ENCODE measurements around the gene PCSK4.

Gene PCSK4

GRCh38 chr19:1527650-1528309, 37.6 kb upstream of the PCSK4 start:
- 81% methylated on average over 27 of the region's 27 CpGs for WGBS
- Histone ChIP-seq H3K4me3 (ENCODE audit: low read length) (no peak overlapping the region), H3K4me1 (ENCODE audit: insufficient read depth, low read length) (no peaks in the 10 kb centered on the region), H3K27ac (ENCODE audit: low read depth, low read length) (no peak overlapping the region), H3K36me3 (ENCODE audit: insufficient read depth, low read length) (no peaks in the 10 kb centered on the region), H3K9me3 (ENCODE audit: insufficient read depth, low read depth, low read length) (no peaks in the 10 kb centered on the region), H3K9ac (ENCODE audit: low read depth, low read length) (no peak overlapping the region), H3K27me3 (ENCODE audit: insufficient read depth, low read length) (peaks cover 33% of the 10 kb centered on the region)

- Histone ChIP-seq H3K9ac (ENCODE audit: low read depth, low read length) (no peak overlapping the region), H3K9me3 (ENCODE audit: insufficient read depth, low read depth, low read length) (no peaks in the 10 kb centered on the region), H3K4me1 (ENCODE audit: insufficient read depth, low read length) (no peaks in the 10 kb centered on the region), H3K36me3 (ENCODE audit: insufficient read depth, low read length) (no peaks in the 10 kb centered on the region), H3K27me3 (ENCODE audit: insufficient read depth, low read length) (peaks cover 37% of the 10 kb centered on the region), H3K27ac (ENCODE audit: low read depth, low read length) (no peak overlapping the region), H3K4me3 (ENCODE audit: low read length) (no peak overlapping the region)
- 86% methylated on average over 18 of the region's 18 CpGs for WGBS
Measured at GRCh38 chr19:1526979-1527649, 37.0 kb upstream of the PCSK4 start.

- WGBS, result 83% methylated on average over 33 of the region's 33 CpGs
- H3K27me3 ChIP-seq (ENCODE audit: insufficient read depth, low read length), result peaks cover 43% of the 10 kb centered on the region
- H3K9ac ChIP-seq (ENCODE audit: low read depth, low read length), result no peak overlapping the region
- no peak overlapping the region for H3K4me3 ChIP-seq (ENCODE audit: low read length)
- H3K27ac ChIP-seq (ENCODE audit: low read depth, low read length), result no peak overlapping the region
- no peaks in the 10 kb centered on the region for H3K36me3 ChIP-seq (ENCODE audit: insufficient read depth, low read length)
- no peaks in the 10 kb centered on the region for H3K9me3 ChIP-seq (ENCODE audit: insufficient read depth, low read depth, low read length)
- no peaks in the 10 kb centered on the region for H3K4me1 ChIP-seq (ENCODE audit: insufficient read depth, low read length)
Measured at GRCh38 chr19:1526066-1526778, 36.1 kb upstream of the PCSK4 start.

- no peaks in the 10 kb centered on the region for H3K4me1 ChIP-seq (ENCODE audit: insufficient read depth, low read length)
- peaks cover 43% of the 10 kb centered on the region for H3K27me3 ChIP-seq (ENCODE audit: insufficient read depth, low read length)
- no peaks in the 10 kb centered on the region for H3K9me3 ChIP-seq (ENCODE audit: insufficient read depth, low read depth, low read length)
- H3K36me3 ChIP-seq (ENCODE audit: insufficient read depth, low read length), result no peaks in the 10 kb centered on the region
- no peak overlapping the region for H3K27ac ChIP-seq (ENCODE audit: low read depth, low read length)
- no peak overlapping the region for H3K4me3 ChIP-seq (ENCODE audit: low read length)
- WGBS, result 71% methylated on average over 31 of the region's 31 CpGs
- no peak overlapping the region for H3K9ac ChIP-seq (ENCODE audit: low read depth, low read length)
Measured at GRCh38 chr19:1525343-1525742, 35.2 kb upstream of the PCSK4 start.

- Histone ChIP-seq H3K4me1 (ENCODE audit: insufficient read depth, low read length) (no peaks in the 10 kb centered on the region), H3K27ac (ENCODE audit: low read depth, low read length) (no peak overlapping the region), H3K27me3 (ENCODE audit: insufficient read depth, low read length) (peaks cover 43% of the 10 kb centered on the region), H3K36me3 (ENCODE audit: insufficient read depth, low read length) (no peaks in the 10 kb centered on the region), H3K9ac (ENCODE audit: low read depth, low read length) (no peak overlapping the region), H3K4me3 (ENCODE audit: low read length) (no peak overlapping the region), H3K9me3 (ENCODE audit: insufficient read depth, low read depth, low read length) (no peaks in the 10 kb centered on the region)
- 79% methylated on average over 17 of the region's 17 CpGs for WGBS
Measured at GRCh38 chr19:1524972-1525325, 34.8 kb upstream of the PCSK4 start.

GRCh38 chr19:1524287-1524971, 34.3 kb upstream of the PCSK4 start:
- peak overlapping the region; percentile 47 for H3K4me3 ChIP-seq (ENCODE audit: low read length)
- H3K9ac ChIP-seq (ENCODE audit: low read depth, low read length), result peak overlapping the region; percentile 60; the same call in 1 of the 2 replicates
- H3K9me3 ChIP-seq (ENCODE audit: insufficient read depth, low read depth, low read length), result no peaks in the 10 kb centered on the region
- H3K27me3 ChIP-seq (ENCODE audit: insufficient read depth, low read length), result peaks cover 43% of the 10 kb centered on the region
- 21% methylated on average over 49 of the region's 49 CpGs for WGBS
- no peaks in the 10 kb centered on the region for H3K36me3 ChIP-seq (ENCODE audit: insufficient read depth, low read length)
- H3K27ac ChIP-seq (ENCODE audit: low read depth, low read length), result no peak overlapping the region
- H3K4me1 ChIP-seq (ENCODE audit: insufficient read depth, low read length), result no peaks in the 10 kb centered on the region

- 9% methylated on average over 92 of the region's 92 CpGs for WGBS
- H3K9ac ChIP-seq (ENCODE audit: low read depth, low read length), result peak within 1 kb of the TSS; percentile 60; the same call in 1 of the 2 replicates
- no peak within 1 kb of the TSS for H3K27ac ChIP-seq (ENCODE audit: low read depth, low read length)
- peaks cover 43% of the 10 kb centered on the region for H3K27me3 ChIP-seq (ENCODE audit: insufficient read depth, low read length)
- H3K4me1 ChIP-seq (ENCODE audit: insufficient read depth, low read length), result no peaks in the 10 kb centered on the region
- no peaks in the 10 kb centered on the region for H3K36me3 ChIP-seq (ENCODE audit: insufficient read depth, low read length)
- H3K9me3 ChIP-seq (ENCODE audit: insufficient read depth, low read depth, low read length), result no peaks in the 10 kb centered on the region
- H3K4me3 ChIP-seq (ENCODE audit: low read length), result peak within 1 kb of the TSS; percentile 47
Measured at GRCh38 chr19:1523412-1524286, 33.5 kb upstream of the PCSK4 start, which contains the start of gene PLK5. TSS of gene PLK5 (plus strand) at chr19:1524077. CDS start at chr19:1526997, 2,920 bp downstream.

- no peaks in the 10 kb centered on the region for H3K9me3 ChIP-seq (ENCODE audit: insufficient read depth, low read depth, low read length)
- no peak overlapping the region for H3K27ac ChIP-seq (ENCODE audit: low read depth, low read length)
- no peak overlapping the region for H3K9ac ChIP-seq (ENCODE audit: low read depth, low read length)
- H3K4me1 ChIP-seq (ENCODE audit: insufficient read depth, low read length), result no peaks in the 10 kb centered on the region
- H3K36me3 ChIP-seq (ENCODE audit: insufficient read depth, low read length), result no peaks in the 10 kb centered on the region
- H3K27me3 ChIP-seq (ENCODE audit: insufficient read depth, low read length), result peaks cover 43% of the 10 kb centered on the region
- 81% methylated on average over 18 of the region's 18 CpGs for WGBS
- H3K4me3 ChIP-seq (ENCODE audit: low read length), result no peak overlapping the region
Measured at GRCh38 chr19:1522838-1523237, 32.7 kb upstream of the PCSK4 start.

GRCh38 chr19:1522061-1522460, 31.9 kb upstream of the PCSK4 start:
- WGBS, result 83% methylated on average over 9 of the region's 10 CpGs
- H3K4me3 ChIP-seq (ENCODE audit: low read length), result no peak overlapping the region
- no peak overlapping the region for H3K9ac ChIP-seq (ENCODE audit: low read depth, low read length)
- H3K27ac ChIP-seq (ENCODE audit: low read depth, low read length), result no peak overlapping the region
- H3K27me3 ChIP-seq (ENCODE audit: insufficient read depth, low read length), result peaks cover 43% of the 10 kb centered on the region
- H3K4me1 ChIP-seq (ENCODE audit: insufficient read depth, low read length), result no peaks in the 10 kb centered on the region
- no peaks in the 10 kb centered on the region for H3K36me3 ChIP-seq (ENCODE audit: insufficient read depth, low read length)
- no peaks in the 10 kb centered on the region for H3K9me3 ChIP-seq (ENCODE audit: insufficient read depth, low read depth, low read length)

- Histone ChIP-seq H3K27me3 (ENCODE audit: insufficient read depth, low read length) (peaks cover 43% of the 10 kb centered on the region), H3K9ac (ENCODE audit: low read depth, low read length) (no peak overlapping the region), H3K4me3 (ENCODE audit: low read length) (no peak overlapping the region), H3K9me3 (ENCODE audit: insufficient read depth, low read depth, low read length) (no peaks in the 10 kb centered on the region), H3K36me3 (ENCODE audit: insufficient read depth, low read length) (no peaks in the 10 kb centered on the region), H3K4me1 (ENCODE audit: insufficient read depth, low read length) (no peaks in the 10 kb centered on the region), H3K27ac (ENCODE audit: low read depth, low read length) (no peak overlapping the region)
- 79% methylated on average over 14 of the region's 14 CpGs for WGBS
Measured at GRCh38 chr19:1521636-1522035, 31.5 kb upstream of the PCSK4 start.
